Iris pigment epithelial cell (primary cell): ENCODE measurements around the gene ZMYM5.
"Not testable (repeated sequence)": the region's sequence is repeated elsewhere in the genome, so short reads cannot be mapped to it uniquely, and the experiment has no call there.

Experiments used
- DNase-seq: peaks from one replicate; pipeline ENCODE4 v3.0.0-alpha.2; 2011; ENCODE audit warnings: low read depth

The ZMYM5 gene

DNA sequence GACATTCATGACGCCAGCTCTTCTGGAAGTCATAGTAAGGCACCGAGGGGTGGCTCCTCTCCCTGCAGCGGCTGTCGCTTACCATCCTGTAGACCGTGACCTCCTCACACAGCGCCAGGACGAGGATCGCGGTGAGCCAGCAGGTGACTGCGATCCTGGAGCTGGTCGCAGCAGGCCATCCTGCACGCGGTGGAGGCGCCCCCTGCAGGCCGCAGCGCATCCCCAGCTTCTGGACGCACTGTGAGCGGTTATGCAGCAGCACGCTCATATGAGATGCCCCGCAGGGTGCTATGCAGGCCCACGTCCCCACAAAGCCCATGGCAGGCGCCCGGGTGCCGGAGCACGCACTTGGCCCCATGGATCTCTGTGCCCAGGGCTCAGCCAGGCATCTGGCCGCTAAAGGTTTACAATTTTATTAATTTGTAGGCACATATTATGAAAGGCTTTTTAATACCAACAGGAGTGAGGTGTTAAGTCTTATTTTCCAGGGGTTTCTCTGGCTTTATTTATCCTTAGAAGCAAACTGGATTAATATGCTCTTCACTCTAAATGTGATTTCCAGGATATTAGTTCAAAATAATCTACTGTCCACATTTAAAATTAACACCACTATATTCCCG, 45.1 kb downstream of the ZMYM5 start:
- DNase-seq: peak; percentile 48

DNA sequence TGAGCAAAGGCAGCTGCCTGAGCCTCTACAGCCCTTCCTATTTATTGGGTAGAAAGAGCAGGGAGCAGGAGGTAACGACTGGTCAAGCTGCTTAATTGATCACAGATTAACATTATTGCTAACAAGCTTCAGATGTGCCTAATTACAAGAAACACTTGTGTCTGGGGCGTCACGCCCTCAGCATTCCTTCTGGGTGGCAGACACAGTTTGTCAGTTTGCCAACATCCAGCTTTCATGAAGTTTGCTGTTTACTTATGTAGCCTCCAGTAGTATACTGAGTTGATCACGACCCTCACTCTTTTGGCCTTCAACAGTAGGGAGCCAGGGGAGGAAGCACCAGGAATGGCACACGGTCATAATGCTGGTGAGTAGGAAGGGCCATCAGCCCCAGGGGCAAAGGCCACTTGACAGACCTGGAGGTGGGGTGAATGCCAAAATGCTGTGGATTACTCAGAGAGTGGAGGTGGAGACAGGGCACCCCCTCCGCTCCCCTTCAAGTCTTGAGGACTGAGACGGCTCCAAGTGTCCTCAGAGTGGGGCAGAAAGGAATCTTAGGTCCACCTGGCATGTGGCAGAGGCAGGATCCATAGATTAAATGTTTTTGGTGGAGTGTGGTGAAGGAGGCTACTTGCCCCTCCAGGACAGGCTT, 45.8 kb downstream of the ZMYM5 start:
- no peak for DNase-seq

DNA sequence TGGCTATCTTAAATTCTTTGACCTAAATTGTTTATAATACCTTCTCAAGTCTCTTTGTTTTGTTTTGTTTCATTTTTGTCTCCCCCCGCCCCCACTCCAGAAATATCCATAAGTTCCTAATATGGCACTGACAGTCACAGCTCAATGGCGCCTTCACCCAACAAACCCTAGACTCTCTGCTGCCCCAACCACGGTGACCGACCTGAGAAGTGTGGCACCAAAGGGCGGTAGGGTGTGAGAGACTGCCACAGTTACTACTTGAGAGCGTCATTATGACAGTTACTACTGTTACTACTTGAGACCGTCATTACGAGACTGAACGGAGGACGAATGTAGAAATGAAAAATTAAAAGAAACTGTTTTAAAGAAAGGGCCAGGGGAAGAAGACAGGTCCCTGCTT, 46.3 kb downstream of the ZMYM5 start:
- DNase-seq: no peak

DNA sequence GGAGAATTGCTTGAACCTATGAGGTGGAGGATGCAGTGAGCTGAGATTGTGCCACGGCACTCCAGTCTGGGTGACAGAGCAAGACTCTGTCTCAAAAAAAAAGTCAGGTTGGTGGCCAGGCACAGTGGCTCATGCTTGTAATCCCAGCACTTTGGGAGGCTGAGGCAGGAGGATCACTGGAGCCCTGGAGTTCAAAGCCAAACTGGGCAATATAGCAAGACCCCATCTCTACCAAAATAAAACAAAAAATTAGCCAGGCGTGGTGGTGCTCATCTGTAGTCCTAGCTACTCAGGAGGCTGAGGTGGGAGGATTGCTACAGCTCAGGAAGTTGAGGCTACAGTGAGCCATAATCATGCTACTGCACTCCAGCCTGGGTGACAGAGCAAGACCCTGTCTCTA, 47.6 kb downstream of the ZMYM5 start:
- DNase-seq: not testable (repeated sequence)

DNA sequence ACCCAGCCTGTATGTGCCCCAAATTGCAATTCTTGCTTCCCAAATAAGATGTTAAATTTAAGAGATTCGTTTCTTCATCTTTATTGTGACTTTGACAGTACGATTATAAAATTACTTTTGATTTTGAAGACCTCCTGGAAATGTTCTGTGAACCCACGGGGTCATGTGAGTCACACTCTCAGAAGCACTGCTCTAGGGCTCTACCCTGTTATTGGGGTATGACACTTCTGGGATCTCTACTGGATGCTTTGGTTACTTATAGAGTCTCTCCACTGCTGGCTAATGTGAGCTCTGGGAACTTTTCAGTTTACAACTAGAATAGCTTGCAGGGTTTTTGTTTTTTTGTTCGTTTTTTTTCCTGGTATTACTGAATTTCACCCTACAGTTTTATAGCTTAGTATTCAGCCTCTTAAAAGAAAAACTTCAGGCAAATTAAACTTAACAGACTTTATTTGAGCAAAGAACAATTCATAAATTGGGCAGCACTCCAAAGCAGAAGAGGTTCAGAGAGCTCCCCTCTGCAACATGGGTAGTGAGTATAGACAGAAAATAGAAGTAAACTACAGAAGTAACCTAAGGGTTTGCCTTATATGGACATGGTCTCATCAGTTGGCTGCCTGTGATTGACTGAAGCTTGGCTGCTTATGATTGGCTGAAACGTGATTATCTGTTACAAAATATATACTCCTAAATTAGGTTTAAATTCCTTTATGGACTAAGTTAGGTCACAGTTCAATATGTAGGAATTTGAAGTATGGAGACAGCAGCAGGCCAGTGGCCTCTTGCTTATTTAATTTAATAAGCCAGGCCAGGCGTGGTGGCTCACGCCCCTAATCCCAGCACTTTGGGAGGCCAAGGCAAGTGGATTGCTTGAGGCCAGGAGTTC, 52.2 kb downstream of the ZMYM5 start:
- DNase-seq: peak; percentile 78

DNA sequence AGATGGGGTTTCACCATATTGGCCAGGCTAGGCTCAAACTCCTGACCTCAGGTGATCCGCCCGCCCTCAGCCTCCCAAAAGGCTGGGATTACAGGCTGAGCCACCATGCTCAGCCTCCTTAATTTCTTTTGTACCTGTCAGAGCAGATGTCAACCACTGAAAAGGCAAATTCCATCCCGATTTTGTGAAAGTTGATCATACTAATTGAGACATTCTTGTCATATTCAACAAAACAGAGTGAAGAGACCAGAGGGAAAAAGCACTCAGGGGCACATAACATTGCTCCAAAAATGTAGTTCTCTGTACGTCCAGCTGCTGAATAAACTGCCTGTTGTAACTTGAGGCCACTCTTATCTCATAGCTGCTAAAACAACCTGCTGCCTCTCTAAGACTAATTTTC, 53.3 kb downstream of the ZMYM5 start:
- DNase-seq: no peak

DNA sequence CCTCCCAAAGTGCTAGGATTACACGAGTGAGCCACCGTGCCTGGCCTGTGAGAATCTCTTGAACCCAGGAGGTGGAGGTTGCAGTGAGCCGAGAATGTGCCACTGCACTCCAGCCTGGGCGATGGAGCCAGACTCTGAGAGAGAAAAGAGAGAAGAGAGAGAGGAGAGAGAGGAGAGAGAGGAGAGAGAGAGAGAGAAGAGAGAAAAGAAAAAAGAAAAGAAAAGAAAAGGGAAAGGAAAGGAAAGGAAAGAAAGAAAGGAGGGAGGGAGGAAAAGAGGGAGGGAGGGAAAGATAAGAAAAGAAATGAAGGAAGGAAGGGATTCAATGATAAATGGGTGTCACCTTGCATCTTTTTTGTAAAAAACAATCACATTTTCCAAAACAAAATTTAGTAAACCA, 57.7 kb downstream of the ZMYM5 start:
- DNase-seq: no peak

DNA sequence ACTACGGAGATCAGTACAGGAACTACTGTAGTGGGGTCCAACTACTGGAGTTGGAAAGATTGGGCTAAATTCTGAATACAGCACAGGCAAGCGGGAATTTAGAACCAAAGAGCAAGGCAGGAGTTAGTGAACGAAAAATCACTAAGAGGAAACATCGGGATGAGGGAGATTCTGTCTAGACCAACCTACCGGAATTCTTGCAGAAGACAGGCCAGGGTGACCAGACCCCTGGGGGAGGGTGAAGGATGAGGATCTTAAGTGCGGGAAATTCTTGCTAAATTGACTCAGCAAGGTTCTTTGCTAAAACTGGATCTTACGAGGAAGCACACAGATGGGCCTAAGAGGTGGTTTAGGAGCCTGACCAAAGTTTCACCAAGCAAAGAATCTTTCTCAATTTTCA, 67.5 kb downstream of the ZMYM5 start:
- no peak for DNase-seq

DNA sequence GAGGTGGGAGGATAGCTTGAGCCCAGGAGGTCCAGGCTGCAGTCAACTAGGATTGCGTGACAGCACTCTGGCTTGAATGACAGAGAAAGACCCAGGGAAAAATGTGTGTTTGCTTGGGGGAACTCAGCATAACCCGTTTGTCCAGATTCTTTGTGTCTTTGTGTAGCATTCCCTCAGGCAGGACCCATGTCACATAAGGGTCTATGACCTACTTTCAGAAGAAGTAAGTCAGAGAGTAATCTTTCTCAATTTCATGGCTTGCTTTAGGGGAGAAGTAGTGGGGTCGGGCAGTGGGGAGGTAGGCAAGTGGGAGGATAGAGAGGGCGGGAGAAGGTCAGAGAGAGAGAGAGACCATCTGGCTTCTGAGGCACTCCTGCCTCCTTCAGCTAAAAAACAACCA, 68.8 kb downstream of the ZMYM5 start:
- DNase-seq: no peak

DNA sequence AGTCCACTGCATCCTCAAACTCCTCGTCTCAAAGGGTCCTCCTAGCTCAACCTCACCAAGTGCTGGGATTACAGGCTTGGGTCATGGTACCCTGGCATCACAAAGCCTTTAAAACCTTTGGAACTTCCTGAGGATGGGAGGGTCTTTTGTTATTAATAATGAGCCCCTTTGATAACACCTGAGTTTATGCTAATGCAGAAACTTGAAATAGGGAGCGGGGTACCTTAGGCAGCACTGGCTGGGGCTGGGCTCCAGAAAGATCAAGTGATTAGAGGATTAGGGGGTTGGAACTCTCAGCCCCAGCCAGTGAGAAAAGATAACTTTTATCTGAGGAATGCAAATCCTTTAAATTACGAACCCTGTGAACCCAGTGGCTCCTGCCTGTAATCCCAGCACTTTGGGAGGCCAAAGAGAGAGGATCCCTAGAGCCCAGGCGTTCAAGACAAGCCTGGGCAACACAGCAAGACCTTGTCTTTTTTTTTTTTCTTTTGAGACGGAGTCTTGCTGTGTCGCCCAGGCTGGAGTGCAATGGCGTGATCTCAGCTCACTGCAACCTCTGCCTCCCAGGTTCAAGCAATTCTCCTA, 71.4 kb downstream of the ZMYM5 start:
- no peak for DNase-seq

DNA sequence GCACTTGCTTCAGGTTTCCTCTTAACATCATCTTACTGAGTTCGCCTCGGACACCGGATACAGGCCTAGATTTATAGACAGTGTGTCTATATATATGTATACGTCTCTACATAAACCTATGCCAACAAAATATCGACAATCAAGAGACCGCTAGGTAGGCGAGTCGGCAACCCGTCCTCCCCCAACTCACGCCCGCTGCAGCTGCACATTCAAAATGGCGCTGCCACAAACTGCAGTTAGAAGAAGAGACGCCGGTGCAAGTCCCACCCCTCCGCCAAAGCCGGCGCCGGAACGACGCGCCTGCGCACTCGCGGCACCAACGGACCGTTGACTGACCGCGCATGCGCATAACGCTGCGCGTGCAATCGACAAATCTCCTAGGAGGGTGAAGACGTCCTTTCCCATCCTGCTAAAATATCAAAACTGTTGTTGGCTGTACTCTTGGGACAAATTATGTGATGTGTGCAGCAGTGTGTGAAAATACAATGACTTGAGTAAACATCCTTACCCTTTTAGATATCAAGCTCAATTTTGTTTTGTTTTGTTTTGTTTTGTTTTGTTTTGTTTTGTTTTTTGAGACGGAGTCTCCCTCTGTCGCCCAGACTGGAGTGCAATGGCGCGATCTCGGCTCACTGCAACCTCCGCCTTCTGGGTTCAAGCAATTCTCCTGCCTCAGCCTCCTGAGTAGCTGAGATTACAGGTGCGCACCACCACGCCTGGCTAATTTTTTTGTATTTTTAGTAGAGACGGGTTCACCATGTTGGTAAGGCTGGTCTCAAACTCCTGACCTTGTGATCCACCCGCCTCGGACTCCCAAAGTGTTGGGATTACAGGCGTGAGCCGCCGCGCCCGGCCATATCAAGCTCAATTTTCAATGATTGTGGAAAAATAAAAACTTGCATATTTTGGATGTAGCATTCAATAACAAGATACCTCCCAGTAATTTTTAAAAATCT, 80.4 kb downstream of the ZMYM5 start, which contains the start of gene PSPC1:
Gene PSPC1 (minus strand): TSS at position 219 of the 956 bp plus-strand sequence. CDS start 188 bp downstream, at position 31.
- DNase-seq: peak; percentile 90

DNA sequence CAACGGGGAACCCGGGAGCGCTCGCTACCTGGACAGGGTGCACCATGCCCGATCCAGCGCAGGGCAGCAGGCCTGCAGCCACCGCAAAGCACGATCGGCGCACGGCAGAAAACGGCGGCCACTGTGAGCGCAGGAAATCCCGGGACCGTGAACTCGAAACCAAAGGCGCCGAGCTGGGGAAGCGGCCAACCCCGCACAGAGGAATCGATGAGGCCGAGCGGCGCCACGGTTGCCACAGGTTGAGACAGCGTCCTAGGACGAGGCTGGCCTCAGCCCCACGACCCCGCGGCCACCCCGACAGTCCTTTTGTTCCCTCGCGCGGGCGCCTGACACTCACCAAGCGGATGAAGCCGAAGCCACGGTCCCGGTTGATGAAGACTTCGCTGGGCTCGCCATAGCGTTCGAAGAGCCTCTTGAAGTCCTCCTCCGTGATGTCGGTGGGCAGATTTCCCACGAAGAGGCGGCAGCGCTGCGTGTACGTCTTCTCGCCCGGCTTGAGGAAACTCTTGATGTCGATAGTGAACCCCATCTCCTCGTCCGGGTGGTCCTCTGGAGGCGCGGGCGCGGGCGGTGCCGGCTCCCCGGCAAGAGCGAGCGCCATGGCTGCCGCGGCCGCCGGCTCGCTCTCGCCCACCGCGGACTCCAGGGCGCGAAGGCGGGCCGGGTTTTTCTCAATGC, 81.3 kb downstream of the ZMYM5 start:
- peak; percentile 66 for DNase-seq

DNA sequence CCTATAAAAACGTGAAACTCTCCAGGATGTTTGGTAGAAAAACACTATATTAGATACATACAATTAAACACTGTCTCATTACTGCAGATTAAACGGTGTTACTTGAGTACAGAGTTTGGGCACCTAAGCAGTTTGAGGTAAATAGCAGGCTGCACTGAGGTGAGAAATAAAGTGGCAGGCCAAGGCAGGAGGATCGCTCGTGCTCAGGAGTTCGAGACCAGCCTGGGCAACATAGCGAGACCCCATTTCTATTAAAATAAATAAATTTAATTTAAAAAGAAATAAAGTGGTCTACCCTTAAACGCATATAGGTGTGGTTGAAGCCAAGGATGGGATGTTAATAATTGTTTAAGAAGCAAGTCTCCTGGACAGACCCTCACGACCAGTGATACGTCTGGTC, 81.9 kb downstream of the ZMYM5 start:
- no peak for DNase-seq

DNA sequence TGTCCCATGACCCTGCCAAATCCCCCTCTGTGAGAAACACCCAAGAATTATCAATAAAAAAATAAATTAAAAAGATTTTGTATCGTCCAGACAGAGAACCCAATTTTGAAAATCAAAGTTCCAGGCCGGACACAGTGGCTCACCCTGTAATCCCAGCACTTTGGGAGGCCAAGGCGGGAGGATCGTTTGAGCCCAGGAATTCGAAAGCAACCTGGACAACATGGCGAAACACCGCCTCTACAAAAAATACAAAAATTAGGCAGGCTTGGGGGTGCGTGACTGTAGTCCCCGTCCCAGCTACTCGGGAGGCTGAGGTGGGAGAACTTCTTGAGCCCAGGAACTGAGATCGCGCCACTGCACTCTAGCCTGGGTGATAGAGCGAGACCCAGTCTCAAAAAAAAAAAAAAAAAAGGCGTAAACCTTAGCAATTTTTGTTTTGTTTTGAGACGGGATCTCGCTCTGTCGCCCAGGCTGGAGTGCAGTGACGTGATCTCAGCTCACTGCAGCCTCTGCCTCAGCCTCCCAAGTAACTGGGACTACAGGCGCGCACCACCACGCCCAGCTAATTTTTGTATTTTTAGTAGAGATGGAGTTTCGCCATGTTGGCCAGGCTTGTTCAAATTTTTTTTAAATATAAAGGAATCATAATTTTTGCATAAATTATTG, 82.6 kb downstream of the ZMYM5 start:
- not testable (repeated sequence) for DNase-seq
